Measurements from ENCODE around the gene TIMELESS. TPM values are rescaled to one million over a fixed set of nuclear protein-coding genes. Genes with fewer than 3 reads are reported as not detected.

TIMELESS gene
- total and polyA plus RNA-seq, 9 of the 15 experiments (the other 6 are each of a cell fraction or from before 2014, with no cell fraction given) = 11.9 to 59.2 (median 35.8) TPM

DNA sequence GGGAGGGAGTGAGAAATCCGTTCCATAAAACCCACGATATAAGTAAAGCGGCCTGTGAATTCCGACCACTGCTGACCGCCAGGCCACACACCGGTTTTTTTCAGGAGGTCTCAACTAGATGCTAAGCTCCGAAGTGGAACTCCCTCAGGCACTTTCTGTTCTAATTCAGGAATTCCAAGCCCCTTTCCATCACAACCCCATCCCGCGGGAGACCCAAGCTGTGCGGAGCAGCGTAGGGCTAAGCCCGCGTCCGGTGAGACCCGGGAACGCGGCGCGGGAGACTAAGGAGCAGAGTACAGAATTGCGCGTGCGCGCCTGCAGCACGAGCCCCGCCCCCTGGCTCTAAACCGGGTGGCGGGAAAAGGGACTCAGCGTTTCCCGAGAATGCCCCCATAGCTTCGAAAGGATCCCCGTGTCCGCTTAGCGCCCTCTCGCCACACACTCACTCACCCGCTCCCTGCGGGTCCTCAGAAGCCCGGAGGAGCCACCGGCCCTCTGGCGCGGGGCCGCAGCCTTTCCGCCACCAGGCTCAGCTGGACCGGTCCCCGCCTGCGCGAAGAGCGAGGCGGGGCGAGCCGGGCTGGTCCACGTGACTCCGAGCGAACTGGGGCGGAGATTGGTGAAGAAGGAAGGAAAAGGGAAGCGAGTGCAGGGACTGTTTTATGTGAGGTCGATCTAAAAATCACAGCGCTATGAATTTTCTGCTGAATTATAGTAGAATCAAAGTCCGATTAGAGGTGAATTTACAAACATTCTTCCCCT lies at the start of gene TIMELESS (continued):
- TF ChIP-seq KAT8 (IDR thresholded peaks at IDR 0.05; ENCODE audit: low read depth) (no peak), SRSF9 (IDR thresholded peaks at IDR 0.05; ENCODE audit: borderline replicate concordance, low read depth, low read length) (no peak), CBX1 (IDR thresholded peaks at IDR 0.05; ENCODE audit: low read depth) (no peak), ATF7 (IDR thresholded peaks at IDR 0.05) (peak; percentile 73; the same call in 1 of the 2 replicates), ZNF431 (CRISPR knock-in tag; IDR thresholded peaks at IDR 0.05) (no peak), ZEB2 (IDR thresholded peaks at IDR 0.05) (0 out of 2 replicates have a peak, but pooled peaks have one; percentile 17), FOS (IDR thresholded peaks at IDR 0.05; ENCODE audit: extremely low read depth, insufficient read length) (no peak), SP2 (IDR thresholded peaks at IDR 0.05; ENCODE audit: extremely low read depth, low read depth, low read length, poor library complexity, severe bottlenecking) (no peak), ZNF239 (CRISPR knock-in tag; IDR thresholded peaks at IDR 0.05) (no peak), ESRRA (IDR thresholded peaks at IDR 0.05; ENCODE audit: borderline replicate concordance, low read depth) (no peak), MNT (conservative IDR thresholded peaks at IDR 0.05) (peak; percentile 92 to 95), RB1 (IDR thresholded peaks at IDR 0.05; ENCODE audit: low read depth) (peak; percentile 99), ZNF197 (CRISPR knock-in tag; IDR thresholded peaks at IDR 0.05; ENCODE audit: low read depth) (no peak), SLC30A9 (CRISPR knock-in tag; IDR thresholded peaks at IDR 0.05) (no peak), RBM25 (IDR thresholded peaks at IDR 0.05; ENCODE audit: low read depth, low read length, severe bottlenecking) (no peak), ZNF212 (CRISPR knock-in tag; IDR thresholded peaks at IDR 0.05) (no peak), FOXJ3 (CRISPR knock-in tag; IDR thresholded peaks at IDR 0.05) (no peak), NUFIP1 (IDR thresholded peaks at IDR 0.05; ENCODE audit: partially characterized antibody) (no peak), LARP7 (IDR thresholded peaks at IDR 0.05) (no peak), ZNF707 (CRISPR knock-in tag; conservative IDR thresholded peaks at IDR 0.05) (no peak), TGIF2 (CRISPR knock-in tag; IDR thresholded peaks at IDR 0.05) (no peak), PURB (CRISPR knock-in tag; IDR thresholded peaks at IDR 0.05; ENCODE audit: low read depth) (no peak), ZNF444 (CRISPR knock-in tag; IDR thresholded peaks at IDR 0.05) (no peak), TBP (optimal IDR thresholded peaks at IDR 0.05; ENCODE audit: low read depth, low read length) (peak; percentile 64), BRD4 (IDR thresholded peaks at IDR 0.05) (peak; percentile 36; the same call in 1 of the 2 replicates), ETV1 (tag; conservative IDR thresholded peaks at IDR 0.05; ENCODE audit: low read depth) (peak; percentile 65)
- TF ChIP-seq, protein P1, sequence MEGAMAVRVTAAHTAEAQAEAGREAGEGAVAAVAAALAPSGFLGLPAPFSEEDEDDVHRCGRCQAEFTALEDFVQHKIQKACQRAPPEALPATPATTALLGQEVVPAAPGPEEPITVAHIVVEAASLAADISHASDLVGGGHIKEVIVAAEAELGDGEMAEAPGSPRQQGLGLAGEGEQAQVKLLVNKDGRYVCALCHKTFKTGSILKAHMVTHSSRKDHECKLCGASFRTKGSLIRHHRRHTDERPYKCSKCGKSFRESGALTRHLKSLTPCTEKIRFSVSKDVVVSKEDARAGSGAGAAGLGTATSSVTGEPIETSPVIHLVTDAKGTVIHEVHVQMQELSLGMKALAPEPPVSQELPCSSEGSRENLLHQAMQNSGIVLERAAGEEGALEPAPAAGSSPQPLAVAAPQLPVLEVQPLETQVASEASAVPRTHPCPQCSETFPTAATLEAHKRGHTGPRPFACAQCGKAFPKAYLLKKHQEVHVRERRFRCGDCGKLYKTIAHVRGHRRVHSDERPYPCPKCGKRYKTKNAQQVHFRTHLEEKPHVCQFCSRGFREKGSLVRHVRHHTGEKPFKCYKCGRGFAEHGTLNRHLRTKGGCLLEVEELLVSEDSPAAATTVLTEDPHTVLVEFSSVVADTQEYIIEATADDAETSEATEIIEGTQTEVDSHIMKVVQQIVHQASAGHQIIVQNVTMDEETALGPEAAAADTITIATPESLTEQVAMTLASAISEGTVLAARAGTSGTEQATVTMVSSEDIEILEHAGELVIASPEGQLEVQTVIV (CRISPR knock-in tag; IDR thresholded peaks at IDR 0.05; ENCODE audit: borderline replicate concordance) = no peak
- TF ChIP-seq, protein P2, sequence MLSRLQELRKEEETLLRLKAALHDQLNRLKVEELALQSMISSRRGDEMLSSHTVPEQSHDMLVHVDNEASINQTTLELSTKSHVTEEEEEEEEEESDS (CRISPR knock-in tag; IDR thresholded peaks at IDR 0.05) = no peak
